ENCODE results near the gene BPHL.

- TF ChIP-seq CTCF (IDR thresholded peaks at IDR 0.05) (no peak), POLR2A (IDR thresholded peaks at IDR 0.05) (no peak)
These were observed 38.8 kb upstream of the BPHL start for GRCh38 chr6:3079682-3080081.

Measured in esophagus squamous epithelium (tissue), 4 donors.